ENCODE results near the gene RAD51.

GRCh38 chr15:40775007-40775406, 80.0 kb downstream of the RAD51 start:
- TF ChIP-seq CTCF (IDR thresholded peaks at IDR 0.05) = no peak
- TF ChIP-seq POLR2A (IDR thresholded peaks at IDR 0.05) = no peak
- no peak for TF ChIP-seq POLR2AphosphoS5 (IDR thresholded peaks at IDR 0.05; ENCODE audit: insufficient read depth in 1 of 2, low read depth in 1 of 2)
